ENCODE results near the gene WDR87. TPM values are rescaled to one million over a fixed set of nuclear protein-coding genes. Genes with fewer than 3 reads are reported as not detected.

Gene WDR87
- total RNA-seq, 2 experiments from 2014 or later: not detected

GRCh38 chr19:37845932-37846331 is 60.5 kb downstream of the WDR87 start:
- Histone ChIP-seq H3K27me3 (ENCODE audit: control insufficient read depth in 1 of 2, insufficient read depth in 2 of 2, low read length in 2 of 2) (no peaks in the 10 kb centered on the region), H3K9me3 (ENCODE audit: control insufficient read depth in 1 of 2, insufficient read depth in 1 of 2, low read length in 2 of 2) (peaks cover 0 to 10% of the 10 kb centered on the region in 2 experiments), H3K27ac (ENCODE audit: low read depth in 1 of 2, low read length in 2 of 2) (no peak overlapping the region), H3K4me3 (ENCODE audit: low read length) (no peak overlapping the region), H3K4me1 (ENCODE audit: insufficient read depth, low read length) (no peaks in the 10 kb centered on the region), H3K36me3 (ENCODE audit: insufficient read depth, low read length) (no peaks in the 10 kb centered on the region)
- no peak for DNase-seq
- no peaks in the 10 kb centered on the region for H3K4me1 Mint-ChIP-seq (ENCODE audit: low read depth)
- H3K4me3 Mint-ChIP-seq: no peak overlapping the region
- peaks cover 2% of the 10 kb centered on the region for H3K9me3 Mint-ChIP-seq
- no peaks in the 10 kb centered on the region for H3K36me3 Mint-ChIP-seq (ENCODE audit: low read depth)
- no peak for TF ChIP-seq CTCF (IDR thresholded peaks at IDR 0.05)
- ChIA-PET POLR2A (no interaction called here), CTCF (no interaction called here)
- ATAC-seq (ENCODE audit: poor library complexity): no peak
- H3K27ac Mint-ChIP-seq: no peak overlapping the region
- intact Hi-C loops (cut with DNase I, micrococcal nuclease): no loop called here
- H3K27me3 Mint-ChIP-seq: no peaks in the 10 kb centered on the region

Other genes starting within 250 kb of the WDR87 start
- gene ZNF607, start 186.8 kb downstream of the WDR87 start, total RNA-seq: 1 to 10 TPM; 2.2 to 2.3 TPM
- 1 to 10 TPM; 4.6 to 5.0 TPM for gene ZNF573, start 127.0 kb downstream of the WDR87 start, total RNA-seq
- gene SIPA1L3, start 614 bp upstream of the WDR87 start, total RNA-seq: 10 to 100 TPM; 15.5 to 17.7 TPM

All from CD4-positive, alpha-beta T cell (primary cell).